ENCODE data around the gene NDFIP1.
A peak's percentile ranks its signal among the peaks of the same experiment; 100 is the strongest.

The NDFIP1 gene

GRCh38 chr5:142119051-142119625, 10.6 kb downstream of the NDFIP1 start:
- no peak for DNase-seq (ENCODE audit: low spot score)

DNA sequence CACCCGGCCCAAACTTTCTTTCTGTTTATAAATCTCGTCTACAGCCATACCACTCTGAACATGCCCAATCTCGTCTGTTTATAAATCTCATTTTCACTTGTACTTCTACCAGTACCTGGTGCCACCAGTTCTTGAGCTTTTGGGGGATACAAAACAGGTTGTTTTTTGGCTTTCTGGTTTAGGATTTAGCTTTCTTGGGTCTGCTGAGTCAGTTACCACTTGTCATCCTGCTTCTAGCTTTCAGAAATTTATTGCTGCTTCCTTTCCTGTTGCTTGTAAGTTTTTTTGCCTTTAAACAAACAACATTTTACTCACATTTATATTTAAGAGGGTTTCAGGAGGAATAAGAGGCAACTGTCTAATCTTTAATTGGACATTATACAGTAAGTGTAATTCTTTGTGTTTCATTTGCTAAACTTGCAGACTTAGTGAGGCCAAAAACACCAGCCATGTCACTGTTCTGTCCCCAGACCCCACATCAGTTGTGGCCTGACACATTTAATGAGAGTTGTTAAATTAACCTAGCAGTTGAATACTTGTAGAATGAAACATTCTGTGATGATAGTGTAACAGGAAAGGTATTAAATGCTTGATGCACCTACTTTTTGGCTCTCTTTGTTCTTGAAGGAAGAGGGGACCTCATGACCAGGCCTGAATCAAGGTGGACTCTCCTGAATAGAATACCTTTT, 11.8 kb downstream of the NDFIP1 start:
- no peak for DNase-seq (ENCODE audit: low spot score)

DNA sequence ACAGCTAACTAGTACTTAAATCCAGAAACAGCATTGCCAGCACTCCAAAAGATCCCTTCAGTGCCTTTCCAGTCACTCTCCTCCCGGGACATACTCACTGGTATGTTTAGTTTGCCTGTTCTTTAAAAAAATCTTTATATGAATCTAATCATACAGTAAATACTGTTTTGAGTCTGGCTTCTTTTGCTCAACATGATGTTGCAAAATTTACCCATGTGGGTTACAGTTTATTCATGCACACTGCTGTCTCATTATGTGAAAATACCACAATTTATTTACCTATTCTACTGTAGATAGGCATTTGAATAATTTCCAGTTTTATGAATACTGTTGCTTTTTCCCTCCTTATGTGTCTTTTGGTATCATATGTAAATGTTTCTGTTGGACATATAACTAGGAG, 13.5 kb downstream of the NDFIP1 start:
- DNase-seq (ENCODE audit: low spot score): no peak

DNA sequence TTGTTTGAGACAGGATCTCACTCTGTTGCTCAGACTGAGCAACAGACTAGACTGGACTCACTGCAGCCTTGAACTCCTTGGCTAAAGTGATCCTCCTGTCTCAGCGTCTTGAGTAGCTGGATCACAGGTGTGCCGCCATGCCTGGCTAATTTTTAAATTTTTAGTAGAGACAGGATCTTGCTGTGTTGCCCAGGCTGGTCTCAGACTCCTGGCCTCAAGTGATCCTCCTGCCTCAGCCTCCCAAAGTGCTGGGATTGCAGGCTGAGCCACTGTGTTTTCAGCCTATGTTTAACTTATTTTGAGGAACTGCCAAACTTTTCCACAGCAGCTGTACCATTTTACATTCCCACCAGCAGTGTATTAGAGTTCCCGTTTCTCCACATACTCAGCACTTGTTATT, 16.8 kb downstream of the NDFIP1 start:
- no peak for DNase-seq (ENCODE audit: low spot score)

- no peak for DNase-seq (ENCODE audit: low spot score)
These were observed 17.4 kb downstream of the NDFIP1 start for GRCh38 chr5:142125963-142126362.

DNA sequence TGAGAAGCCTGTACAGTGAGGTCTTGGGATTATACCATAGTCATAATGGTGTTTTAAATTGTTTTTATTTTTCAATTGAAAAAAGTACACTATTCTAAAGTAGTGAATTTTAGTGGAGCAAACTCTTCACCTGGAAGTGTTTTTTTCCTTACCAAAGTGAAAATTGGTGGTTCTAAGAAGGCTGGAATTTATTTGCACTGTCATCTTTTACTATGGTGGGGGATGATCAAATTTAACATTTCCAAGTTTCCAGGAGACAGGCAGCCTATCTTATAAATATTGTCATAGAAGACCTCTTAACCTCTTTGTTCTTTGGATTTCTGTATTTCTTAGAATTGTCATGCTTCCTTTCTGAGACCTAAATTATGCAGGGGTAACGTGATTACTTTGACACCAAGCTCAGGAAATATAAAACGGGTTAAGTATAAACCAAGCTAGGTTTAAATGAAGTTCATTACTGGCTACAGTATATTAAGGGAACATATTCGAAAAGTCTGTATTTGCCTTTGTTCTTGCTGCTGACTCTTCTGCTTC, 20.2 kb downstream of the NDFIP1 start:
- DNase-seq (ENCODE audit: low spot score): no peak

- no peak for DNase-seq (ENCODE audit: low spot score)
These were observed 21.0 kb downstream of the NDFIP1 start for GRCh38 chr5:142129446-142130066.

DNA sequence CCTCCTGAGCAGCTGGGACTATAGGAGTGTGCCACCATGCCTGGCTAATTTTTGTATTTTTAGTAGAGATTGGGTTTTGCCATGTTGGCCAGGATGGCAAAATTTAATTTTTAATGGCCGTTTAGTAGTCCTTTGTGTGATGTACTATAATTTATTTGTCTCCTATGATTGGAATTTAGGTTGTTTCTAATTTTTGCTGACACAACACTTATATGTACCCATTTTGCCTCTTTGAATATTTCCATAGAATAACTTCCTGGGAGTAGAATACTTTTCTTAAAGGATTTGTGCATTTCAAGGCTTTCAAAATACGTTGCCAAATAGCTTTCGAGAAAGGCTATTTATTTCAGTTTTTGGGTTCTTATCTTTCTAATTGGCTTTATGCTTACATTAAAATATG, 22.8 kb downstream of the NDFIP1 start:
- DNase-seq (ENCODE audit: low spot score): no peak

DNA sequence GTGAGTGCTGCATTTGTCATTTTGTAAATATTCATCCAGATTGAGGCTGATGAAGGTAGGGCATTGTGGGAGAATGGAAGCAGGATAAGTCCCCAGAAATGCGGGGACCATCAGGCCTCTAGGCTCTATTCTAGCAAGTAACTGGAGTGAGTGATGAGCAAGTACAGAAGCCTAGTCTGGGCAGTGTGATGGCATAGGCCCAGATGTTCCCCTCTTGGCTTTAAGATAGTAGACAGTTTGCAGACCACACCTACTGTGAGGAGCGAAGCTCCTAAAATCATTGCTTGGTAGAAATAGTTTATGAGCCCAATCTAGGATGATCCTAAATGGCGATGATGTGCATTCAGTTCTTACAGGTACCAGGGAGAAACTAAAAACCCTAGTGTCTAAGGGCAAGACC, 24.3 kb downstream of the NDFIP1 start:
- no peak for DNase-seq (ENCODE audit: low spot score)

GRCh38 chr5:142133330-142134206, 25.0 kb downstream of the NDFIP1 start:
- no peak for DNase-seq (ENCODE audit: low spot score)

- no peak for DNase-seq (ENCODE audit: low spot score)
These were observed 25.9 kb downstream of the NDFIP1 start for GRCh38 chr5:142134331-142135010.

GRCh38 chr5:142141463-142141862, 32.9 kb downstream of the NDFIP1 start:
- DNase-seq (ENCODE audit: low spot score): no peak

DNA sequence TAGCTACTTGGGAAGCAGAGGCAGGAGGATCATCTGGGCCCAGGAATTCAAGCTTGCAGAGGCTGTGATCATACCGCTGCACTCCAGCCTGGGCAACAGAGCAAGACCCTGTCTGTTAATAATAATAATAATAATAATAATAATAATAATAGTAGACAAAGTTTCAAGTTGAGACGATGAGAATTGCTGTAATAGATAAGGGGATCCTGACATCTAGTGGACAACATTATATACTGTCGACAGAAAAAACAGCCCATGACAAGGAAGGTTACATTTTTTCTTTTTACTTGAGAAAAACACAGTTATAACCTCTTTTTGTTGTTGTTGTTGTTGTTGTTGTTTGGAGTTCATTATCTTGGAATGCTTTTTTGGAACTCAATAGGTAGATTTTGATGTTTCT, 35.3 kb downstream of the NDFIP1 start:
- DNase-seq (ENCODE audit: low spot score): peak; percentile 57

DNA sequence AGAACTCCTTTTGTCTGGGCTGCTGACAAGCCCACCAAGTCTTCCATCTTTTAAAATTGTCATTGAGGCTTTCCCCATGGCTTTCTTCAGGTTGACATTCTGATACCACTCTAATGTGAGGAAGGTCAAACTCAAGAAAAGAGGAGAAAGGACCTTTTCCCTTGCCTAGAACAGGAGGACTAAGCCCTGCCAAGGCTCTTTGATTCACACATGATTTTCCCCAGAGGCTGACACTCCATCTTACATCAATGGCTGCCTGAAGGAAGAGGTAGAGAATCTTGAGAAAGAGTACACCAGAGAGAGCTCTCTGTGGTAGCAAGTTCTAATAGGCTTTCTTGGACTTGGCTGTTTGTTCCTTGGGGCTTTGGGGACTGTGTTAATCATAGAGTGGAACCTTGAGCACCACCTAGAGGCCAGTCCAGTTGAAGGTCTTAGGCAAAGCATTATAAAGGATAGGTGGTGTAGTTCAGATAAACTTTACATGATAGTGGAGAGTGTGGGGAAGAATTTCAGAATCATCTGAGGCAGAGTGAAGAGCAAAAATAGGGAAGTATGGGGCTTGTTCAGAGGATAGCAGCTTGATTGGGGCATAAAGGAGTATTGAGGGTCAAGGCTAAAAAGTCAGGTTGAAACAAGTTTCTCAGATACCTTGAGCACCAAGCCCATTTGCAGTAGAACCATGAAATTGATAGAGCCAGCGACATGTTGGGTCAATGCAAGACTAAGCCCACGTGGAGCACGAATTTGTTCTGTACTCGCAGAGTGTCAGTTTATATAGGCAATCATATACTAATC, 36.7 kb downstream of the NDFIP1 start:
- peak; percentile 58 for DNase-seq (ENCODE audit: low spot score)

DNA sequence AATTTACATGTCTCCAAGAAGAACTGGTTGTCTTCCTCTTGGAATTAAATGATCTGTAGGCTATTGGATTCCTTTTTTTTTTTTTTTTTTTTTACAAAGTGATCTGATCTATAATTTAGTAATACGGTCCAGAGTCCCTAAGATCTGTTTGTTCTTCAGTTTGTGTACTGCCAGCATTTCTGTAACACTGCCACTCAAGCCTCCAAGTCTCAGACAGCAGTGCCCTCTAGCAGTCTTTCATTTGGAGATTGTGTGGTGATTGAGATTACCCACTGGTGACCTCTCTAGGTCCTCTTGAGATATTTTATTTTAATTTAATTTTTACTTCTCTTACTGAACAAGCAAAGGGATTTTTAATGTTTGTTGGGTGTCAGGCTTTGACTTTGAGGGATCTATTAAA, 40.8 kb downstream of the NDFIP1 start:
- DNase-seq (ENCODE audit: low spot score): no peak

DNA sequence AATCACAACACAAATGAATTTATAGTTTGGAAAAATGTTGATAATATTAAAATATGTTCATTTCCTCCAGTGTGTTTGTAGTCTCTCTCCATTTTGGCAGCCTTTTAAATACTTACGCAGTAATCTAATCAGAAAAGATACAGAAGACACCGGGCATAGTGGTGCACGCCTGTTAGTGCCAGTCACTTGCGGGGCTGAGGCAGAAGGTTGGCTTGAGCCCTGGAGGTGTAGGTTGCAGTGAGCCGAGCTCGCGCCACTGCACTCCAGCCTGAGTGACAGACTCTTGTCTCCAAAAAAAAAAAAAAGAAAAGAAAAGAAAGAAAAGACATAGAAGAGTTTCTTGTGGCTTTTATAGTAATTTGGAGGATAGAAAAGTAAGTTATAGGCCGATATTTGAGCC, 41.9 kb downstream of the NDFIP1 start:
- DNase-seq (ENCODE audit: low spot score): no peak

DNA sequence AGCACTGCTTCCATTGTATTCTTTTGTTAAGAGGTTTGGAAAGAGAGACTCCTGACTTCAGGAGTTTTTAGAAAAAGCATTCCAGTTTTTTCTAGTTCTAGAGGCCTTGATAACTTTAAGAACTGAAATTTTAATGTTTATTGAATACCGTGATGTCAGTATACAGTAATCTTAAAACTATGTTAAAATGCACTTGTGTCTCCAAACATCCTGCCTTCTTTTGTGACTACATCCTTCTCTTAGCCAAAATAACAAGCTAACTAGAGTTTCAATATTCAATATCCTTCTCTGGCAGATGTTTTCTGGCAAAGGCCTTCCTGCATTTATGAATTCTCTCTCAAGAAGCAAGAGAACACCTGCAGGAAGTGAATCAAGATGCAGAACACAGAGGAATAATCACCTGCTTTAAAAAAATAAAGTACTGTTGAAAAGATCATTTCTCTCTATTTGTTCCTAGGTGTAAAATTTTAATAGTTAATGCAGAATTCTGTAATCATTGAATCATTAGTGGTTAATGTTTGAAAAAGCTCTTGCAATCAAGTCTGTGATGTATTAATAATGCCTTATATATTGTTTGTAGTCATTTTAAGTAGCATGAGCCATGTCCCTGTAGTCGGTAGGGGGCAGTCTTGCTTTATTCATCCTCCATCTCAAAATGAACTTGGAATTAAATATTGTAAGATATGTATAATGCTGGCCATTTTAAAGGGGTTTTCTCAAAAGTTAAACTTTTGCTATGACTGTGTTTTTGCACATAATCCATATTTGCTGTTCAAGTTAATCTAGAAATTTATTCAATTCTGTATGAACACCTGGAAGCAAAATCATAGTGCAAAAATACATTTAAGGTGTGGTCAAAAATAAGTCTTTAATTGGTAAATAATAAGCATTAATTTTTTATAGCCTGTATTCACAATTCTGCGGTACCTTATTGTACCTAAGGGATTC, 43.1 kb downstream of the NDFIP1 start:
- DNase-seq (ENCODE audit: low spot score): peak; percentile 92

DNA sequence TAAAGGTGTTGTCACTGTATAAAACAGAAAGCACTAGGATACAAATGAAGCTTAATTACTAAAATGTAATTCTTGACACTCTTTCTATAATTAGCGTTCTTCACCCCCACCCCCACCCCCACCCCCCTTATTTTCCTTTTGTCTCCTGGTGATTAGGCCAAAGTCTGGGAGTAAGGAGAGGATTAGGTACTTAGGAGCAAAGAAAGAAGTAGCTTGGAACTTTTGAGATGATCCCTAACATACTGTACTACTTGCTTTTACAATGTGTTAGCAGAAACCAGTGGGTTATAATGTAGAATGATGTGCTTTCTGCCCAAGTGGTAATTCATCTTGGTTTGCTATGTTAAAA, 43.8 kb downstream of the NDFIP1 start:
- DNase-seq (ENCODE audit: low spot score): peak; percentile 59

DNA sequence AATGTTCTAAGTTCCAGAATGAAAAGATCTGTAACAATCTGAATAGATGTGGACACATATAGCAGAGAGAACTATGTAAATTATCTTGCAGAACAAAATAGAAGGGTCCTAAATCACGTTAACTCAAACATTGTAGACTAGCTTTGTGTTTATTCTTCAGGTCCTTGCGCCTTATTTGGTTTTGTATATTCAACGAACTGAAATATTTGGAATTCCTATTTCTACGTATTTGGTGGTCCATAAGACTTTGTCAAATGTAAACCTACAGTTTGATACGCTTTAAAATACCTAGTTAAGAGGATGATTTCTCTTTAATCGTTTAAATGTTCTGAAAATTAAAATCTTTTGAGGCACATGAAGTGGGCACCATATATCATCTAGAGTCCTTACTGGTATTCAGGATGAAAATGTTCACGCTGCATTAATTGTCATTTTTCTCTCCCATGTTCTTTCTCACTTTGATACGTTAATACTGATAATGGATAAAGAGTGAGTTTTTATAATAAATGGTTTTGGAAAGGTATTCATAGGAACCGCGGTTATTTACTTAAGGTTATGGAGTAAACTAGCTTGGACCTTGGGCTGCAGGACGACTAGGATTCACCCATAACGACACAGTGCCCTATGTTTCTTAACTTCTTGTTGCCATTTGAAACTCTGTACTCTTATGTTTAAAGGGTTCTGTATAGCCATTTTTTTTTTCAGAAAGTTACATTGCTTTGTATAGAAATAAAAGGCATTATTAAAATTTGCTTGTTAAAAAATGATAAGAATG, 45.3 kb downstream of the NDFIP1 start:
- no peak for DNase-seq (ENCODE audit: low spot score)

Data from kidney capillary endothelial cell (primary cell).